Measurements from ENCODE around the gene TAMALIN. TPM values are rescaled to one million over a fixed set of nuclear protein-coding genes. Genes with fewer than 3 reads are reported as not detected.

The TAMALIN gene
- total RNA-seq, 1 experiment from 2014 or later, result 1.2 TPM

GRCh38 chr12:52005218-52005902 lies 1.4 kb upstream of the TAMALIN start:
- peaks cover 17% of the 10 kb centered on the region for H3K27me3 ChIP-seq (ENCODE audit: insufficient read depth, low read length)
- H2BK15ac ChIP-seq (ENCODE audit: low read depth, low read length), result no peak overlapping the region
- no peak overlapping the region for H3K18ac ChIP-seq (ENCODE audit: insufficient read length, low read depth, low read length)
- Mint-ChIP-seq H3K27me3 (ENCODE audit: low read depth) (peaks cover 63% of the 10 kb centered on the region), H3K9me3 (no peaks in the 10 kb centered on the region; a peak in 1 of 5 replicates), H3K27ac (no peak overlapping the region), H3K4me3 (peak overlapping the region in 1 of 2 experiments; percentile 96; a peak in 1 of 5 replicates), H3K36me3 (ENCODE audit: insufficient read depth in 1 of 3, low read depth in 3 of 3) (peaks cover 0 to 3% (median 0%) of the 10 kb centered on the region in 3 experiments; a peak in 2 of 7 replicates), H3K4me1 (peaks cover 22 to 40% of the 10 kb centered on the region in 2 experiments)
- H2AK5ac ChIP-seq (ENCODE audit: insufficient read length, low read length), result no peak overlapping the region
- H4K8ac ChIP-seq (replicated peaks; ENCODE audit: insufficient read length, low read depth, low read length), result no peak overlapping the region
- no peak overlapping the region for H3K56ac ChIP-seq (ENCODE audit: insufficient read length, low read depth, low read length)
- no peak overlapping the region for H3K23ac ChIP-seq (ENCODE audit: insufficient read length, low read depth, low read length)
- no peaks in the 10 kb centered on the region for H3K79me2 ChIP-seq (ENCODE audit: insufficient read depth, low read length)
- no peak overlapping the region for H3K4ac ChIP-seq (ENCODE audit: low read depth, low read length)
- no peak overlapping the region for H3K27ac ChIP-seq (ENCODE audit: insufficient read length, low read depth, low read length)
- H4K20me1 ChIP-seq (ENCODE audit: control insufficient read depth, insufficient read depth, insufficient read length), result no peaks in the 10 kb centered on the region
- no peaks in the 10 kb centered on the region for H3K79me1 ChIP-seq (ENCODE audit: insufficient read depth, low read depth, low read length, poor library complexity, severe bottlenecking)
- no CpG with 5 or more reads among the region's 10 CpGs for WGBS (ENCODE audit: extremely low coverage, insufficient read length, low lambda C conversion rate)
- no peak overlapping the region for H2AFZ ChIP-seq (ENCODE audit: low read length)
- H2BK12ac ChIP-seq (ENCODE audit: insufficient read length, low read depth, low read length), result no peak overlapping the region
- H3T11ph ChIP-seq (ENCODE audit: low read length), result no peak overlapping the region
- H3K23me2 ChIP-seq (ENCODE audit: insufficient read length, low read depth, low read length, poor library complexity, severe bottlenecking), result peaks cover 7% of the 10 kb centered on the region
- no peak overlapping the region for H4K5ac ChIP-seq (ENCODE audit: insufficient read length, low read depth, low read length)
- H4K91ac ChIP-seq (ENCODE audit: insufficient read length, low read depth, low read length), result no peak overlapping the region
- TF ChIP-seq CTCF (conservative IDR thresholded peaks at IDR 0.05), result no peak
- no peak overlapping the region for H3K14ac ChIP-seq (ENCODE audit: insufficient read depth, low read length)
- no peak overlapping the region for H3K4me2 ChIP-seq (ENCODE audit: insufficient read depth, insufficient read length, low read length)
- H2BK20ac ChIP-seq (ENCODE audit: low read depth, low read length, poor library complexity, severe bottlenecking), result no peak overlapping the region
- no peak overlapping the region for H2BK5ac ChIP-seq (ENCODE audit: insufficient read length, low read length)
- no peak overlapping the region for H3K9ac ChIP-seq (ENCODE audit: extremely low read depth, insufficient read length, low read length)
- no peak overlapping the region for H2BK120ac ChIP-seq (ENCODE audit: low read depth, low read length, poor library complexity, severe bottlenecking)
- no peaks in the 10 kb centered on the region for H3K9me3 ChIP-seq (ENCODE audit: control insufficient read depth, low read depth, low read length)
- no peak for DNase-seq
- H3K4me1 ChIP-seq (ENCODE audit: insufficient read depth, low read length), result no peaks in the 10 kb centered on the region
